HL-60 (cell line): Measurements from ENCODE around the gene ABLIM1.

Source experiments
- DNase-seq, 2 experiments: peaks; one replicate each; pipeline ENCODE4 v3.0.0-alpha.2; 2010 to 2020; ENCODE audit warnings: low read depth in 1 of 2, low spot score in 1 of 2
- H3K27ac ChIP-seq: fragments of 250-450 bp; sonication (Bioruptor Pico); replicated peaks from 2 replicates; pipeline ENCODE4 v1.5.1; 2020; ENCODE audit warnings: mild to moderate bottlenecking, moderate library complexity
- H3K27me3 ChIP-seq: fragments of 250-450 bp; sonication (Bioruptor Pico); 2 replicates; pipeline ENCODE4 v1.5.1; 2021; ENCODE audit warnings: mild to moderate bottlenecking, moderate library complexity; ENCODE audit not compliant: insufficient read depth, poor library complexity, severe bottlenecking
- H3K4me3 ChIP-seq: replicated peaks from 2 replicates; pipeline ENCODE4 v1.5.1; 2011; ENCODE audit warnings: mild to moderate bottlenecking, control low read depth, low read length; ENCODE audit not compliant: insufficient read depth
- GABPA ChIP-seq: IDR thresholded peaks from 2 replicates; pipeline ENCODE4 v1.6.1; 2012; ENCODE audit warnings: low read depth
- POLR2AphosphoS5 ChIP-seq: IDR thresholded peaks from 2 replicates; pipeline ENCODE4 v1.6.1; 2012; ENCODE audit warnings: low read depth
- SPI1 ChIP-seq: IDR thresholded peaks from 2 replicates; pipeline ENCODE4 v1.6.1; 2012; ENCODE audit warnings: low read depth, mild to moderate bottlenecking, borderline replicate concordance
- TF ChIP-seq, protein P1 (sequence below): IDR thresholded peaks from one replicate; pipeline ENCODE4 v1.5.1; 2011; ENCODE audit warnings: low read length, control low read depth, inconsistent platforms; ENCODE audit not compliant: insufficient read depth
- TF ChIP-seq, protein P2 (sequence below): IDR thresholded peaks from 2 replicates; pipeline ENCODE4 v1.6.1; 2012; ENCODE audit warnings: low read depth; ENCODE audit not compliant: insufficient replicate concordance

Gene ABLIM1

GRCh38 chr10:114442091-114442630 lies 215.9 kb downstream of the ABLIM1 start:
- no peak for DNase-seq
- TF ChIP-seq POLR2AphosphoS5: no peak

DNA sequence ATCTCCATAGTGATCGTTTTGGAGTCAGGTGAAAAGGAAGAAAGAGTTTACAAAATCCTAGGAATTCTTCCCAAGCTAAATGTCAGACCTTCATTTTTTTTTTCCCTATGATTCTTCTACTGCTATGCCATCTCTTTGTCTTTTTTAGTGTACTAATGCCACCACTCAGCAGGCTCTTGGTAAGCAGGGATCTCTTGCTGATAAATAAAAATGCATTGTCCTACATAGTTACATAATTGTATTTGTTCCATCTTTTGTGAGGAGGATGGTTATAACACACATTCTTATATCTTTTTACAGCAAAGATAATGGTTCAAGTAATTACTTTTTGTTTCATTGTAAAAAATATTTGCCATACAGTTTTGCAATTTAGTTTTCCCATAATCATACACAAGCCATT lies 217.0 kb downstream of the ABLIM1 start:
- Histone ChIP-seq H3K27me3 (no peaks in the 10 kb centered on the region), H3K27ac (no peak overlapping the region), H3K4me3 (no peak overlapping the region)
- TF ChIP-seq GABPA (no peak), SPI1 (no peak), POLR2AphosphoS5 (no peak)
- TF ChIP-seq, protein P1, sequence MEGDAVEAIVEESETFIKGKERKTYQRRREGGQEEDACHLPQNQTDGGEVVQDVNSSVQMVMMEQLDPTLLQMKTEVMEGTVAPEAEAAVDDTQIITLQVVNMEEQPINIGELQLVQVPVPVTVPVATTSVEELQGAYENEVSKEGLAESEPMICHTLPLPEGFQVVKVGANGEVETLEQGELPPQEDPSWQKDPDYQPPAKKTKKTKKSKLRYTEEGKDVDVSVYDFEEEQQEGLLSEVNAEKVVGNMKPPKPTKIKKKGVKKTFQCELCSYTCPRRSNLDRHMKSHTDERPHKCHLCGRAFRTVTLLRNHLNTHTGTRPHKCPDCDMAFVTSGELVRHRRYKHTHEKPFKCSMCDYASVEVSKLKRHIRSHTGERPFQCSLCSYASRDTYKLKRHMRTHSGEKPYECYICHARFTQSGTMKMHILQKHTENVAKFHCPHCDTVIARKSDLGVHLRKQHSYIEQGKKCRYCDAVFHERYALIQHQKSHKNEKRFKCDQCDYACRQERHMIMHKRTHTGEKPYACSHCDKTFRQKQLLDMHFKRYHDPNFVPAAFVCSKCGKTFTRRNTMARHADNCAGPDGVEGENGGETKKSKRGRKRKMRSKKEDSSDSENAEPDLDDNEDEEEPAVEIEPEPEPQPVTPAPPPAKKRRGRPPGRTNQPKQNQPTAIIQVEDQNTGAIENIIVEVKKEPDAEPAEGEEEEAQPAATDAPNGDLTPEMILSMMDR: no peak
- TF ChIP-seq, protein P2, sequence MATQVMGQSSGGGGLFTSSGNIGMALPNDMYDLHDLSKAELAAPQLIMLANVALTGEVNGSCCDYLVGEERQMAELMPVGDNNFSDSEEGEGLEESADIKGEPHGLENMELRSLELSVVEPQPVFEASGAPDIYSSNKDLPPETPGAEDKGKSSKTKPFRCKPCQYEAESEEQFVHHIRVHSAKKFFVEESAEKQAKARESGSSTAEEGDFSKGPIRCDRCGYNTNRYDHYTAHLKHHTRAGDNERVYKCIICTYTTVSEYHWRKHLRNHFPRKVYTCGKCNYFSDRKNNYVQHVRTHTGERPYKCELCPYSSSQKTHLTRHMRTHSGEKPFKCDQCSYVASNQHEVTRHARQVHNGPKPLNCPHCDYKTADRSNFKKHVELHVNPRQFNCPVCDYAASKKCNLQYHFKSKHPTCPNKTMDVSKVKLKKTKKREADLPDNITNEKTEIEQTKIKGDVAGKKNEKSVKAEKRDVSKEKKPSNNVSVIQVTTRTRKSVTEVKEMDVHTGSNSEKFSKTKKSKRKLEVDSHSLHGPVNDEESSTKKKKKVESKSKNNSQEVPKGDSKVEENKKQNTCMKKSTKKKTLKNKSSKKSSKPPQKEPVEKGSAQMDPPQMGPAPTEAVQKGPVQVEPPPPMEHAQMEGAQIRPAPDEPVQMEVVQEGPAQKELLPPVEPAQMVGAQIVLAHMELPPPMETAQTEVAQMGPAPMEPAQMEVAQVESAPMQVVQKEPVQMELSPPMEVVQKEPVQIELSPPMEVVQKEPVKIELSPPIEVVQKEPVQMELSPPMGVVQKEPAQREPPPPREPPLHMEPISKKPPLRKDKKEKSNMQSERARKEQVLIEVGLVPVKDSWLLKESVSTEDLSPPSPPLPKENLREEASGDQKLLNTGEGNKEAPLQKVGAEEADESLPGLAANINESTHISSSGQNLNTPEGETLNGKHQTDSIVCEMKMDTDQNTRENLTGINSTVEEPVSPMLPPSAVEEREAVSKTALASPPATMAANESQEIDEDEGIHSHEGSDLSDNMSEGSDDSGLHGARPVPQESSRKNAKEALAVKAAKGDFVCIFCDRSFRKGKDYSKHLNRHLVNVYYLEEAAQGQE: no peak
- no peak for DNase-seq

More at GRCh38 chr10:114442091-114442630, 215.9 kb downstream of the ABLIM1 start:
- H3K27me3 ChIP-seq: no peaks in the 10 kb centered on the region
- no peak overlapping the region for H3K27ac ChIP-seq
- no peak overlapping the region for H3K4me3 ChIP-seq

- Histone ChIP-seq H3K27ac (no peak overlapping the region), H3K4me3 (no peak overlapping the region), H3K27me3 (no peaks in the 10 kb centered on the region)
- no peak for DNase-seq
- TF ChIP-seq GABPA (no peak), POLR2AphosphoS5 (no peak), SPI1 (no peak)
- TF ChIP-seq, protein P2: no peak
- TF ChIP-seq, protein P1: no peak
These were observed 220.4 kb downstream of the ABLIM1 start for GRCh38 chr10:114437473-114438292.

- Histone ChIP-seq H3K4me3 (no peak overlapping the region), H3K27me3 (no peaks in the 10 kb centered on the region), H3K27ac (no peak overlapping the region)
- TF ChIP-seq GABPA (no peak), POLR2AphosphoS5 (no peak), SPI1 (no peak)
- TF ChIP-seq, protein P2: no peak
- TF ChIP-seq, protein P1: no peak
- no peak for DNase-seq
These were observed 221.1 kb downstream of the ABLIM1 start for GRCh38 chr10:114436941-114437340.
